ENCODE results near the gene FGF12. TPM values are rescaled to one million over a fixed set of nuclear protein-coding genes. Genes with fewer than 3 reads are reported as not detected.

The FGF12 gene
- total and polyA plus RNA-seq, 2 experiments from 2014 or later: 6.0 to 14.3 TPM

DNA sequence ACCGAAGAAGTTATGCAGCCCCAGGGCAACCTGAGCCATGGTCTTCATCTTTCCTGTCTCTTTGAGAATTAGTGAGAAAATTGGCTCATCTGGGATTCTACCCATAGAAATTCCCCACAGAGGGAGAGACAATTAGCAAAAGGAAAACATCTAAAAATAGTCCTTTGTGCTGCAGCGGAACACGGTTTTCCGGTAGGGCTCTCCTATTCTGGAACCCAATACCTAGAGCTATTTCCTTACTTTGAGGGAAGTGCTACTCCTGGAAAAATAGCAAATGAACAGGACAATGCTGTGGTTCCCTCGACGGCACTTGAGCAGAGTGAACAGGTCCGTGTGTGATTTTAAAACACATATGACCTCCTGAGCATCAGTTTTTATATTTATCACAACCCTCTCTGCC lies 210.5 kb downstream of the FGF12 start:
- no peak for TF ChIP-seq ZNF462 (CRISPR knock-in tag; IDR thresholded peaks at IDR 0.05)
- no peak for TF ChIP-seq ZNF331 (CRISPR knock-in tag; IDR thresholded peaks at IDR 0.05; ENCODE audit: low read depth)
- no peak for TF ChIP-seq STAT1 (IDR thresholded peaks at IDR 0.05; ENCODE audit: unreplicated experiment)
- no peak for TF ChIP-seq CTCF (conservative IDR thresholded peaks at IDR 0.05; ENCODE audit: low read depth in 2 of 2)
- TF ChIP-seq JUNB (IDR thresholded peaks at IDR 0.05; ENCODE audit: unreplicated experiment): no peak
- no peak for TF ChIP-seq EZH2phosphoT487 (IDR thresholded peaks at IDR 0.05; ENCODE audit: unreplicated experiment)
- TF ChIP-seq, protein P1, sequence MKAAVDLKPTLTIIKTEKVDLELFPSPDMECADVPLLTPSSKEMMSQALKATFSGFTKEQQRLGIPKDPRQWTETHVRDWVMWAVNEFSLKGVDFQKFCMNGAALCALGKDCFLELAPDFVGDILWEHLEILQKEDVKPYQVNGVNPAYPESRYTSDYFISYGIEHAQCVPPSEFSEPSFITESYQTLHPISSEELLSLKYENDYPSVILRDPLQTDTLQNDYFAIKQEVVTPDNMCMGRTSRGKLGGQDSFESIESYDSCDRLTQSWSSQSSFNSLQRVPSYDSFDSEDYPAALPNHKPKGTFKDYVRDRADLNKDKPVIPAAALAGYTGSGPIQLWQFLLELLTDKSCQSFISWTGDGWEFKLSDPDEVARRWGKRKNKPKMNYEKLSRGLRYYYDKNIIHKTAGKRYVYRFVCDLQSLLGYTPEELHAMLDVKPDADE (IDR thresholded peaks at IDR 0.05): no peak
- TF ChIP-seq NANOG (IDR thresholded peaks at IDR 0.05; ENCODE audit: borderline replicate concordance): no peak
- DNase-seq (ENCODE audit: low spot score) (no peak), ATAC-seq (no peak)
- H2AFZ ChIP-seq: no peak overlapping the region
- H3K36me3 ChIP-seq (ENCODE audit: insufficient read depth): no peaks in the 10 kb centered on the region
- Mint-ChIP-seq H3K27me3 (ENCODE audit: insufficient read depth, low read depth, poor library complexity) (peaks cover 10% of the 10 kb centered on the region), H3K4me3 (no peak overlapping the region), H3K36me3 (ENCODE audit: low read depth) (no peaks in the 10 kb centered on the region), H3K9me3 (no peaks in the 10 kb centered on the region), H3K4me1 (peaks cover 14% of the 10 kb centered on the region), H3K27ac (no peak overlapping the region)
- H3K27ac ChIP-seq (ENCODE audit: low read depth): no peak overlapping the region
- peaks cover 12% of the 10 kb centered on the region; the same call in 1 of the 2 replicates for H3K27me3 ChIP-seq (ENCODE audit: insufficient read depth)
- no peak overlapping the region for H3K4me3 ChIP-seq
- H3K4me1 ChIP-seq (ENCODE audit: insufficient read depth): peaks cover 15% of the 10 kb centered on the region
- no peak overlapping the region for H3K4me2 ChIP-seq
- H3F3A ChIP-seq (replicated peaks; ENCODE audit: low read depth): peaks cover 4% of the 10 kb centered on the region; the same call in 1 of the 2 replicates
- no peaks in the 10 kb centered on the region for H3K9me2 ChIP-seq (ENCODE audit: insufficient read depth)
- H3K79me2 ChIP-seq (replicated peaks; ENCODE audit: insufficient read depth): no peaks in the 10 kb centered on the region
- H4K20me1 ChIP-seq (replicated peaks; ENCODE audit: insufficient read depth): no peaks in the 10 kb centered on the region; the same call in 1 of the 2 replicates
